ENCODE measurements around the gene ZNF547.

The ZNF547 gene

DNA sequence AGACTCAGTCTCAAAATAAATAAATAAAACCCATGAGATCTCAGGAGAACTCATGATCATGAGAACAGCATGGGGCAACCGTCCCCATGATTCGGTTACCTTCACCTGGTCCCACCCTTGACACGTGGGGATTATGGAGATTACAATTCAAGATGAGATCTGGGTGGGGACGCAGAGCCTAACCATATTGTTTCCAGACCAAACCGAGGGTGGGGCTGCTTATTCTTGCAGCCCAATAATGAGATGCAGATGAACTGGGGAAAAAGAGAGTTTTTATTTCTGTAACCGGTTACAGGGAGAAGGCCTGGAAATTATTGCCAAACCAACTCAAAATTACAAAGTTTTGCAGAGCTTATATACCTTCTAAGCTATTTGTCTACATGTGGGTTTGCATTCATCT lies 12.8 kb downstream of the ZNF547 start:
- DNase-seq, result no peak

DNA sequence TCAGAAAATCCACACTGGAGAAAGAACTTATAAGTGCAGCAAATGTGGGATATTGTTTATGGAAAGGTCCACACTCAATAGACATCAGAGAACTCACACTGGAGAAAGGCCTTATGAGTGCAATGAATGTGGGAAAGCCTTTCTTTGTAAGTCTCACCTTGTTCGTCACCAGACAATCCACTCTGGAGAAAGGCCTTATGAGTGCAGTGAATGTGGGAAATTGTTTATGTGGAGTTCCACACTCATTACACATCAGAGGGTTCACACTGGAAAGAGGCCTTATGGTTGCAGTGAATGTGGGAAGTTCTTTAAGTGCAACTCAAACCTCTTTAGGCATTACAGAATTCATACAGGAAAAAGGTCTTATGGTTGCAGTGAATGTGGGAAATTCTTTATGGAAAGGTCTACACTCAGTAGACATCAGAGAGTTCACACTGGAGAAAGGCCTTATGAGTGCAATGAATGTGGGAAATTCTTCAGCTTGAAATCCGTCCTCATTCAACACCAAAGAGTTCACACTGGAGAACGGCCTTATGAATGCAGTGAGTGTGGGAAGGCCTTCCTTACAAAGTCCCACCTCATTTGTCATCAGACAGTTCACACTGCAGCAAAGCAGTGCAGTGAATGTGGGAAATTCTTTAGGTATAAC lies 14.3 kb downstream of the ZNF547 start:
- no peak for DNase-seq

DNA sequence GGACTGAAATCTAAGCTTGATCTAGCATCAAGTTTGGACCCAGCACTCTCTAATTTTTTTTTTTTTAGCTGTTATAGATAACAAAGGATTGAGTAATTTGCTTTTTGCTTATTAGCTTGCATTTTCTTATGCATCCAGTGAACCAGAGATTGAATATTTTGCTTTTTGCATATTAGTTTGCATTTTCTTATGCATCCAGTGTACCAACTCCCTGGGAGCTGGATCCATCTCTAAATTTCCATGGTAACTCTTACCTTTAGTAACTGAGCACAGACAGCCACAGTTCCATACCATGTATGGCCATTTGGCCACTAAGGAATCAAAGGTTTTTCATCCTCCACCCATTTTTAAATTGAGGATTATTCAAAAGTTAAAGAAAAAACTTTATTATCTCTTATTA lies 17.6 kb downstream of the ZNF547 start:
- no peak for DNase-seq

DNA sequence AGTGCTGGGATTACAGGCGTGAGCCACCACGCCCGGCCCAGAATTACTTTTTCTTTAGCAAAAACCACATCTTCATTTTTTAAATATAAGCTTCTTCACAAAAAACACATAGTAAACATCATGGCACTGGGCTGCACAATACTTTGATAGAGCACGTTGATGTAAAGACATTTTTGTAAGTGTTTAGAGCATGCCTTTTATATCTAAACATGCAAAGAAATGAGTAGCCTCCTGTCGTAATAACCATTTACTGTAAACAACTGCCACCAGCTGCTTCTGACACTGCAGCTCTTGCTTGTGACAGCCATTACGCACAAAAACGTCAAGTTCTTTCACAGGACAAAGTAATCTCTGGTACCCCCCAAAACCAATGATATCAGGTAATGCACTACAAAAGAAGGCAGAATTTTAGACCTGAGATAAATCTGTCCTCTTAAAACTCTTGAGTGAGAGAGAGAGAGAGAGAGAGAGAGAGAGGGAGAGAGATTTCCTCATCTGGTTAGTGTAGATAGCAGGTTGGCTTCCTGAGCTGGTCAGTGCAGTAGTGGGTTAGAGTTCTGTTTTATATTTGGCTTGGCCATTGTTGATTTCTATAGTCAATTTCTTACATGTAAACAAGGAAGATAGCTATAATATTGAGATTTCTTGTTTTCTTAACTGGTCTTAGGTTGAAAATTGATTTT lies 19.6 kb downstream of the ZNF547 start:
- DNase-seq, result no peak

DNA sequence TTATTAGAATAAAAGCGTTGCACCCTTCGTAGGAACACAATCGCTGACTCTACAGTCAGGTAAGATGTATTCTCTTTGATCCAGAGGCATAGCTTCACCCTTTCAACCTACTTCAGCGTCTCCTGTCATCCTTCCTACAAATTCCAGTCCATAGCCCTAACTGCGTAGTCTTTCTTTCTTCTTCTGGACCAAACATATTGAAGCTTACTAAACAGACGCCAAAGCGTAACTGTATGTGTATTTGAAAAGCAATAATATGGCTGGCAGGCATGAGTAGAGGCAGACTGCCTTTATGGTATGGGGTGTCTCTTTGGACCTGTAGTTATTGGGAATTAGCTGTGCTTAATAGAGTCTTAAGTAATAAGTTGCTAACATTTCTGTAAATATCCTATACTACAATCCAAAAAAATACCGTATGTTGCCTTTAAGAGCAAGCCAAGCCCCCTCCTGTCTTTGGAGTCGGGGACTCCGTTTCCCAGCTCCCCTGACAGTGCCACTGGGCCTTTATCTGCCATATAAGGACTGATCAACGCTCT lies 25.9 kb downstream of the ZNF547 start:
- DNase-seq, result no peak

DNA sequence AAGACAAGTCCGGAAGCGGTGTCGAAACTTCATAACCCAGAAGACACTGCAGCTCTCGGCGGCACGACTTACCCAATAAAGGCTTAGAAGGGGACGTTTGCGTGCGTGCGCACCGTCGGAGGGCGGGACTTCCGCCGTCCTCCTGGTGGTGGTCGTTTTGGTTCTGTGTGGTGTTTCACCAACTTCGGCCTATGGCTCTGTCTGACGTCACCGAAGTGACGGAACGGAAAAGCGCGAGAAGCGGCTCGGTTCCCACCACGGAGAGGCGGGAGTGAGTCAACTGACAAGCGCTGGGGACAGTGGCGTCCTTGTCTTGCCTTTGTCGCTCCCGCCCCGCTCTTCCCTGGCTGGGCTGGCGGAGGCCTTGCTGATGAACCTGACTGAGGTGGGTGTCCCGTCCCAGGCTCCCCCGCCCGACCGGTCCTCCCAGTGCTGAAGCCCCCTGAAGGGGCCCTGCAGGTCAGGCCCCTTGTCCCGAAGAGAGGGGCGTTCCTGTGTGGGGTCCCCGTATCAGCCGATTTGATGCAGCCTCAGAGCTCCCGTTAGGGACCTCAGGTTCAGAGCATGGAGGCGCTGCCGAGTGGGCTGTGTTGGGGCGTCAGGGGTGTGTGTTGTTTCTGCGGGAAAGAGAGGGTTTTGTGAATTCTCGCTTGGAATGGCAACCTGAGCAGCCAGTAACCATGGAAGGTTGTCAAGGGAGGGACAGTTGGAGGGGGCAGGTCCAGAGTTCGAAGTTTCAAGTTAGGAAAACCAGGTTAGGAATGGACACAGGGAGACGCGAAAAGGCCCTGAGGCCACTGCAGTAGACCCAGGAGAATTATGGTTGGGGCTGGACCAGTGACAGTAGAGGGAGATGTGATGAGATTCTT lies 26.6 kb downstream of the ZNF547 start, which contains the start of gene ZNF548:
ZNF548 (plus strand) TSS at position 125 of the 869 bp plus-strand sequence; CDS start at position 371, 246 bp downstream.
- DNase-seq, result peak; percentile 98

DNA sequence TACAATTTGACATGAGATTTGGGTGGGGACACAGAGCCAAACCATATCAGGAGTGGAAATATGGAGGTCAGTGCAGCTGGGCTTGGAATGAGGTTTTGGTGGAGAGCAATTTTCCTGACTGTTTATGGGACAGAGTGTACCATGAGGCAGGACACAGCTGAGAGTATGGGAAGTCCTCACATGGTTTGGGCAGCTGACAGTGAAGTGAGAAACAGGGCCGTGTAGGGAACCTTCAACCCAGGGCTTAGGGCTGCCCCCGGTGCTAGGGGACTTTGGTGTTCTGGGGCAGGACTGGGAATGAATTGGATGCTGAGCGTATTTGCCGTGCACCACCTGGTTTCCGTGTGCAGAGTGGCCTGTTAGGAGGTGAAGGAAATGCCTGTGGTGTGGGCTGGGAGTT lies 32.4 kb downstream of the ZNF547 start:
- DNase-seq, result no peak

DNA sequence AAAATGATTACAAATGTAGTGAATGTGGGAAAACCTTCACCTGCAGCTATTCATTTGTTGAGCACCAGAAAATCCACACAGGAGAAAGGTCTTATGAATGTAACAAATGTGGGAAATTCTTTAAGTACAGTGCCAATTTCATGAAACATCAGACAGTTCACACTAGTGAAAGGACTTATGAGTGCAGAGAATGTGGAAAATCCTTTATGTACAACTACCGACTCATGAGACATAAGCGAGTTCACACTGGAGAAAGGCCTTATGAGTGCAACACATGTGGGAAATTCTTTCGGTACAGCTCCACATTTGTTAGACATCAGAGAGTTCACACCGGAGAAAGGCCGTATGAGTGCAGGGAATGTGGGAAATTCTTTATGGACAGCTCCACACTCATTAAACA lies 35.5 kb downstream of the ZNF547 start:
- DNase-seq, result no peak

DNA sequence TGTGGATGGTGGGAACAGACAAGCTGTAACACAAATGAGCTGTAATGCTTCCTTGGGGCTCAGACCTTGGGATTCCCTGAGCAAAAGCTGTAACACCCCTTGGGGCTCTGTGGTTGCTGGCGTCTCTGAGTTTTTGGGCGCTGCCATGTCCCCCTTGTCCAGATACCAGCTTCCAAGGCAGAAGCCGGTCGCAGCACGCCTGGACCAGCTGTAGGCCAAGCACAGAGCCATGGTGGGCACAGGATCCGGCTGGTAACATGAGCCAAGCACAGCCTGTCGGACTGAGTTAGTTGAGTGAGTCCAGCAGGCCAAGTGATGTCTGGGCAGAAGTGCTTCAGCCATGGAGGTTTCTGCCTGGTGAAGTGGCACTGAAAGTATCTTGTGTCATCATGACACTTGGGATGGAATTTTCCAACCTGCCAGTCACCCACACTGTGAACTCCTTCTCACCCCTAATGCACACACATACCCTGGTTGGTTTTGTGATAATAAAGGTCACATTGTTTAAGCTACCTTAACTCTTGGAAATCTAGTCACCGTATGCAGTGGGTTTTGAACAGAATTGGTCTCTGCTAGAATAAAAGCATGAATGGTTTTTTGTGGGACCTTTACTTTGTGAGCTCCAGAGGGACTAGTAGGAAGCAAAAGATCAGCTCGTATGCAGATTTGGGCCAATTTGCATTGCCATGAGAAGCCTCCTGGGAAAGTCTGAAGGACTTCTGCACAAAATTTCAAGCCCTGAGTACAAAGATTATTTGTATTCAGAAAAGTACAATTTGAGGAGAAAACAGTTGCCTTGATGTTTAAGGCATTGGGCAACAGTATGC lies 40.6 kb downstream of the ZNF547 start:
- no peak for DNase-seq

DNA sequence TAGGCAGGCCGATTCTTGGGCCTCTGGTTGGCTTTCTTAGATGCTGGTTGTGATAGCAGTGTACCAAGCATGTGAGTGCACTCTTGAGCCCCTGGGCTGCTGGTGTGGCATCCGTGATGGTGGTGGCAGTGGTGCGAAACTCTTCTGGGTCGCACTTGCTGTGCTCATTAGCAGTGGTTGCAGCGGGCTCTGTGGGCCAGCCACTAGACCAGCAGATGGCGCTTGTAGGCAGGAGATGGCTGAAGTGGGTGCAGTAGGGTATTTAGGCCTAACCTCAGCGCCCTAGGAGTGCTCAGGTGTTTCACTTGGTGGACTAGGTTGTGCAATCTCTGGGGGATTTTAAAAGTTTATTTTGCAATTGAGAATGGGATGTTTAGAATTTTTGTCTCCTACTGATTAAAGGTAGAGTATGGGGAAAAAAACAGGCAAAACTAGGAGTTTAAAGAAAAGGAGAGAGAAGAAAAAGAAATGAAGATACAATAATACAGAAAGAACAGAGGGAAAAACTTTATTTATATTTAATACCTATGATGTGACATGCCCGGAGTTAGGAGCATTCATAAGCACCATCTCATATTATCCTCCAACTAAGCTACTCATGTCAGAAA lies 43.3 kb downstream of the ZNF547 start:
- DNase-seq, result peak; percentile 79

DNA sequence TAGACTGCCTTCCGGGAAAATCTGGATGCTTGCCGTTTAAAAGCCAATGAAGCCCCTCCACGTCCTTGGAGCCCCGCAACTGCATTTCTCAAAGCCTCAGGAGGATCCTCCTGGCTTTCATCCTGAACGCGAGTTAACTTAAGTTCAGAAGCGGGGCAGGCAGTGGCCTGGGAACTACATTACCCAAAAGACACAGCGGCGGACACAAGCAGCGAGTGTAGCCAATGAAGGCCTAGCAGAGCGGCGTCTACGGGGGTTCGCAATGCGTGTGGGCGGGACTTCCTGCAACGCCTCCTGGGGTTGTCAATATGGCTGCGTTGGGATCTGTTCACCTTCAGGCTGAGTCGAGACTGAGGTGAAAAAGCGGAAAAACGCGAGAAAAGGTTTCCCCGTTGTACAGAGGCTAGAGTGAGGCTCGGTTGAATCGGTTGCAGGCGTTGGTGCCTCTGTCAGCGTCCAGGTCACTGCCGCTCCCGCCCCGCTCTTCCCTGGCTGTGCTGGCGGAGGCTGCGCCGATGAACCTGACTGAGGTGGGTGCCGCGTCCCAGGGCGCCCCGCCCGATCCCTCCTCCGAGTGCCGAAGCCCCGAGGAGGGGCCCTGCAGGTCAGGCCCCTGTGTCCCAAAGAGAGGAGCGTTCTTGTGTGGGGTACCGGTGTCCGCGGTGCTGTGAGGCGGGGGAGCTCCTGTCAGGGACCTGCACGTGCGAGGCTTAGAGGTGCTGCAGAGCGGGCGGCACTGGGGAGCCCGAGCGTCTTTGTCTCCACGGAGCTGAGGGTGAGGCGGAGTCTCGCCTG lies 47.7 kb downstream of the ZNF547 start, which contains the start of gene ZNF17:
ZNF17 (plus strand) TSS at position 285 of the 795 bp plus-strand sequence. CDS start 2,455 bp downstream, outside the sequence.
- peak; percentile 93 for DNase-seq

DNA sequence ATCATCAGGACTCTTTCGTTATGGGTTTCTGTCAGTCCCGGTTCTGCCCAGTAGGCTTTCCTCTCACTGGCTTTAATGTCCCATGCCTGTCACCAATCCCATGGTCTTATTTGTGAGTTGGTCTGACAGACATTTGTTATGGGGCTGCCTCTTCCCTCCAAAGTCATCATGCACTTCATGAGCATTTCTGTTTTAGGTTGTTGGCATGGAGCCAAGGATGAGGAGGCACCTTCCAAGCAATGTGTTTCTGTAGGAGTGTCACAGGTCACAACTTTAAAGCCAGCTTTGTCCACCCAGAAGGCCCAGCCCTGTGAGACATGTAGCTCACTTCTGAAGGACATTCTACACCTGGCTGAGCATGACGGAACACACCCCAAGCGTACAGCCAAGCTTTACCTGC lies 56.1 kb downstream of the ZNF547 start:
- DNase-seq, result no peak

DNA sequence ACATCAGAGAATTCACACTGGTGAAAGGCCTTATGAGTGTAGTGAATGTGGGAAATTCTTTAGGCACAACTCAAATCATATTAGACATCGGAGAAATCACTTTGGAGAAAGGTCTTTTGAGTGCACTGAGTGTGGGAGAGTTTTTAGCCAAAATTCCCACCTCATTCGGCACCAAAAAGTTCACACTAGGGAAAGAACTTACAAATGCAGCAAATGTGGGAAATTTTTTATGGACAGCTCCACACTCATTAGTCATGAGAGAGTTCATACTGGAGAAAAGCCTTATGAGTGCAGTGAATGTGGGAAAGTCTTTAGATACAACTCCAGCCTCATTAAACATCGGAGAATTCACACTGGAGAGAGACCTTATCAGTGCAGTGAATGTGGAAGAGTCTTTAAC lies 57.7 kb downstream of the ZNF547 start:
- no peak for DNase-seq

Data from CD4-positive, alpha-beta T cell treated with Interleukin-21 for 1 hour (primary cell).